Subcutaneous adipose tissue (tissue), 4 donors: ENCODE measurements around the gene RBMS3. TPM values are rescaled to one million over a fixed set of nuclear protein-coding genes. Genes with fewer than 3 reads are reported as not detected.

Experiments used
- total RNA-seq, 4 donors: library from RNA; depleted of rRNA; stranded (reverse); fragments of >200 nt; gene quantifications; one replicate each; pipeline ENCODE4 v1.1.0, GENCODE V29; 2016
- TF ChIP-seq, protein P1 (sequence below): fragments of 450-650 bp; IDR thresholded peaks from one replicate; pipeline ENCODE4 v1.5.1; 2016; ENCODE audit warnings: low read depth, mild to moderate bottlenecking, control low read depth, antibody characterized with exemption, moderate library complexity

The RBMS3 gene
- total RNA-seq, 4 donors from 2014 or later: 98.6 to 171 (median 117) TPM

DNA sequence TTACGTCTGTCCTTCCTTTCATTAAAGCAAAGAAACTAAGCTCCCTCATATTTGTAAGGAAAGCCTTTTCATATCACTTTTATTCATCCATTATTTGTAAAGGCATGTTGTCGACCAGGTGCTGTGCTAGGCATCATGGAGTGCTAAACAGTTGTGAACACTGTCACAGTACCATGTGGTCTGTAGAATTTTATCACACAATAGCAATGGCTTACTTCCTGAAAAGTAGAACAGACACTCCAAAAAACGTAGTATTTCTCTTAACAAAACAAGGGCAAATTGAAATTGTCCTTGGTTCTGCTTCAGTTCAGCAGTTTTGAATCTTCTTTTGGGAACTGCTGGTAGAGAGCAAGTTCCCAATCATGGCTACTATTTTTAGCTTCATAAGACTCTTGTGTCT, 63.3 kb downstream of the RBMS3 start:
- TF ChIP-seq, protein P1, sequence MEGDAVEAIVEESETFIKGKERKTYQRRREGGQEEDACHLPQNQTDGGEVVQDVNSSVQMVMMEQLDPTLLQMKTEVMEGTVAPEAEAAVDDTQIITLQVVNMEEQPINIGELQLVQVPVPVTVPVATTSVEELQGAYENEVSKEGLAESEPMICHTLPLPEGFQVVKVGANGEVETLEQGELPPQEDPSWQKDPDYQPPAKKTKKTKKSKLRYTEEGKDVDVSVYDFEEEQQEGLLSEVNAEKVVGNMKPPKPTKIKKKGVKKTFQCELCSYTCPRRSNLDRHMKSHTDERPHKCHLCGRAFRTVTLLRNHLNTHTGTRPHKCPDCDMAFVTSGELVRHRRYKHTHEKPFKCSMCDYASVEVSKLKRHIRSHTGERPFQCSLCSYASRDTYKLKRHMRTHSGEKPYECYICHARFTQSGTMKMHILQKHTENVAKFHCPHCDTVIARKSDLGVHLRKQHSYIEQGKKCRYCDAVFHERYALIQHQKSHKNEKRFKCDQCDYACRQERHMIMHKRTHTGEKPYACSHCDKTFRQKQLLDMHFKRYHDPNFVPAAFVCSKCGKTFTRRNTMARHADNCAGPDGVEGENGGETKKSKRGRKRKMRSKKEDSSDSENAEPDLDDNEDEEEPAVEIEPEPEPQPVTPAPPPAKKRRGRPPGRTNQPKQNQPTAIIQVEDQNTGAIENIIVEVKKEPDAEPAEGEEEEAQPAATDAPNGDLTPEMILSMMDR: no peak

DNA sequence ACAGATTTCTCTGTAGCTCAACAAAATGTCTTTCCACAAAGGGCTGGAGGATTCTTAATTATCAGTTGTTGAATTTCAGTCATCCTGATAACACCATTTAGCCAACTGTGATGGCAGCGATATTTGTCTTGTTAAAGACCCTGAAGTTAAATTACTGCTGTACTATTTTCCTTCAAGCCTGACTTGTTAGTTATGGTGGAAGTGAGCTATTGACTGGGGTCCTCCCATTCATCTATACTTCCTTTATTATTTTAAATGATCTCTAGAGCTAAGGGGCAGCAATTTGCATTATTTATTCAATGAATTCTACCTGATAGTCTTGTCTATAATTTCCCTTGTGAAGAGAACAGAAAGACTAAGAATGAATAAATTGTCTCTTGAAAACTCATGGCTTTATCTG, 64.1 kb downstream of the RBMS3 start:
- TF ChIP-seq, protein P1: no peak

DNA sequence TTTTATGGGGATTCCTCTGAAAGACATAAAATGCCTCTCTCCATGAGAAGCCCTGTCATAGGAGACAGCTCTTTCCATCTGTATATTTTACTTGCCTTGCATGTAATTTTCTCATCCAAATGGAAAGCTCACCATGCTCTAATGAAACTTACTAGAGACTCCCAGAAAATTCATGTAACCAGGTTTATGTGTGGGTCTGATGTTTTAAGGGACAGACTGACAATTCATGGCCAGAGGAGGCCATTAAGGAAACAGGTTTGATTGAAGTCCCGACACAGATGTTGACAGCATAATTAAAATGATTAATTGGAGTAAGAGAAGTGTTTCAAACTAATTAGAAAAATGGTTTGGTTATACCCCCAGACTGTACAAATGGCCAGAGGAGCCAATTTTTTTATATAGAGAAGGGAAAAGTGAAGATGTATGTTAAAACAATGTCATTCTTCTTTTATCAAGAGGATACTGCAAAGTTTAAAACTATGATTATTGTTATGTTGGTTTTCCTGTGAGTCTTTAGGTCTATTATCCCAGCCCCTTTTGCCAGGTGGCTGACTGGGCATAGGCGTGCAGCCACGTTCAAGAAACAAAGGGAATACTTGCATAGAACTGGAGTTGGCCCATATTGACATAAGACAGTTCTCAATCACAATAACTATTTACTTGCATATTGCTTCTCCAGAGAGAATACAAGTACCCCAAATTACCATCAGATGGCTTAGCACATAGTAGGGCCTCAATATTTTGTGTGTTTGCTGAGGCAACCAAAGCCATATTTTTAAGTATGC, 64.8 kb downstream of the RBMS3 start:
- TF ChIP-seq, protein P1: no peak

DNA sequence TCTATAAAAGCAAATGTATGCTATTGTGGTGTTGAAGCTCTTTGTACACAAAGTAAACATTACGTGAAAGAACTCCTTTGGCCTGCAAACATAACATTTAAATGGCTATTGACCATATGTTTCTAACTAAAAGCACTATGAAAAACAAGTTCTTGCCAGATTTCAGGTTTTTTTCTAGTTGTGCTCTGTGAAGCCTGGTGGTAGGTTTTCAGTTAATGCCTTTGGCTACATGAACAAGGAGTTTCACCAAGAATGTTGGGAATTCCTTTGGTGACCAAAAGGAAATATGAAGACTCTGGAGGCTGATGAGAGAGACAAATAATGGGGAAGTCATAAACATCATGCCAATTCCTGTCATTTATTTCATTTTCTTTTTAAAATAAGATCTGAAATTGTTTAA, 66.0 kb downstream of the RBMS3 start:
- TF ChIP-seq, protein P1: no peak

DNA sequence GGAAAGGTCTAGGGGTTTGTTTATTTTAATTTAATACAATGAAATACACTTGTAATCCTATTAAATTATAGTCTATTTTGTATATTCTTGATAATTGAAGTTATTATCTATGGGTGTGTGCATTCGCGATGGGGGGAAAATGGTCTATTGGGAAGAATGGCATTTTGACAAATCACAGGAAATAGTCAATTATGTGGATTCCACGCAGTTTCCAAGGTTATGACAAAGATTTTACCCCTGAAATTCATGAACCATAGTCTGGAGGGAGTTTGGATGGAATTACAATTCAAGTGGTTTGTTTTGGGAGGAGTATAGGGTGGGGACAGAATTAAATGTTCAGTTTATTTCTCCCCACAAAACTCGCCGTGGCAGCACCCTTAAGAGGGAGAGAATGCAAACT, 66.5 kb downstream of the RBMS3 start:
- TF ChIP-seq, protein P1: no peak

DNA sequence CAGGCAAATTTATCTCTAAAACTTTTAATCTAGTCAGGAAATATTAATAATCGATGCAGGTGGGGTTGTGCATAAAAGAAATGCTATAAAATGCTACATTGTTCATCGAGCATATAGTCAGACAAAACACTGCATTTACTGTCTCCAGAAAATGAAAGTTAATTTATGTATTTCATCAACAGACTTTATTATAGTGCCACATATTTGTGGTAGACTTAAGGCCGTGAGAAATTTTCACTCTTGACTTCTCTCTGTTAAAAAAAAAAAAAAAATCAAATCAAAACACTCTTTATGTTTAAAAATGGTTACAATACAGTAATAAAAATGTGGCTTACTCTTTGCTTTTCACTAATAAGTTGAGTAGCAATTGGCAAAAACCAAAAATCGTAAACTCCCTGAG, 67.4 kb downstream of the RBMS3 start:
- TF ChIP-seq, protein P1: no peak

DNA sequence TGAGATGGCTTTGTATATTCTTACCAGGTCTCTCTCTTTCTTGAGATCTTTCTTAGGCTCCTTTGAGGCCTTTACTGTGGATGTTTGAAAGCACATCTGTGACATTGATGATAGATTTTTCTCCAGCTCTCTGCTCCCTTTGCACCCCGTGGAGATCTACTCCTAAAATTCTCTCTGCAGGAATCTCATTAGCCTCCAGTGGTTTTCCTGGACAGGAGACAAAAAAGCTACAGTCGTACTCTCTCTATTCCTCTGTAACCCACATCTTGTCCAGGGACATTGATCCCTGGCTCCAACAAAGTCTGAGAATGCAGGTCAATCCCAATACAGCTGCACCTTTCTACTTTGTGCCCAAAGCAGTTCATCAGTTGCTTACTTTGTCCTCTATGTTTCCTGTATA, 68.2 kb downstream of the RBMS3 start:
- TF ChIP-seq, protein P1: no peak
